ENCODE results near the gene FAM174C.

DNA sequence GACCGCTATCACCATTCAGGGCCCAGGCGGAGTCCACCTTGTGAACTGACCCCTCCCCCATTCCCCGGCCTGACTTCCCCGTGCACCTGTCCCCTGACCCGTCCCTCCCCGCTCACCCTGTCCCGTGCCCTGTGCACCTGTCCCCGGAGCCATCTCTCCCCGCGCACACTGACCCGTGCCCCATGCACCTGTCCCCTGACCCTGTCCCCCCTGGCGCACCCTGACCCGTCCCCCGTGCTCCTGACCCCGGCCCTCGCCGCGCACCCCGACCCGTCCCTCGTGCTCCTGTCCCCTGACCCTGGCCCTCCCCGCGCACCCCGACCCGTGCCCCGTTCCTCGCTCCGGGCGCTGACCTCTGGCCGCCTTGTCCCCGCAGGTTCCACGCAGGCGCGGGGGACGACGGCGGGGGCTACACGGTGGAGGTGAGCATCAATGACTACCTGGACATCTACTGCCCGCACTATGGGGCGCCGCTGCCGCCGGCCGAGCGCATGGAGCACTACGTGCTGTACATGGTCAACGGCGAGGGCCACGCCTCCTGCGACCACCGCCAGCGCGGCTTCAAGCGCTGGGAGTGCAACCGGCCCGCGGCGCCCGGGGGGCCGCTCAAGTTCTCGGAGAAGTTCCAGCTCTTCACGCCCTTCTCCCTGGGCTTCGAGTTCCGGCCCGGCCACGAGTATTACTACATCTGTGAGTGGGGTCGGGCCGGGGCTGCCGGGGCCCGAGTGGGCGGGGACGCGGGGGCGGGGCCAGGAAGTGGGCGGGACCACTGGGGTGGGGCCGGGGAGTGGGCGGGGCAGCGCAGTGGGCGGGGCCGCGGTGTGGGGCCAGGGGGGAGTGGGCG is 20.1 kb downstream of the FAM174C start:
- TF ChIP-seq, protein P1, sequence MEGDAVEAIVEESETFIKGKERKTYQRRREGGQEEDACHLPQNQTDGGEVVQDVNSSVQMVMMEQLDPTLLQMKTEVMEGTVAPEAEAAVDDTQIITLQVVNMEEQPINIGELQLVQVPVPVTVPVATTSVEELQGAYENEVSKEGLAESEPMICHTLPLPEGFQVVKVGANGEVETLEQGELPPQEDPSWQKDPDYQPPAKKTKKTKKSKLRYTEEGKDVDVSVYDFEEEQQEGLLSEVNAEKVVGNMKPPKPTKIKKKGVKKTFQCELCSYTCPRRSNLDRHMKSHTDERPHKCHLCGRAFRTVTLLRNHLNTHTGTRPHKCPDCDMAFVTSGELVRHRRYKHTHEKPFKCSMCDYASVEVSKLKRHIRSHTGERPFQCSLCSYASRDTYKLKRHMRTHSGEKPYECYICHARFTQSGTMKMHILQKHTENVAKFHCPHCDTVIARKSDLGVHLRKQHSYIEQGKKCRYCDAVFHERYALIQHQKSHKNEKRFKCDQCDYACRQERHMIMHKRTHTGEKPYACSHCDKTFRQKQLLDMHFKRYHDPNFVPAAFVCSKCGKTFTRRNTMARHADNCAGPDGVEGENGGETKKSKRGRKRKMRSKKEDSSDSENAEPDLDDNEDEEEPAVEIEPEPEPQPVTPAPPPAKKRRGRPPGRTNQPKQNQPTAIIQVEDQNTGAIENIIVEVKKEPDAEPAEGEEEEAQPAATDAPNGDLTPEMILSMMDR (IDR thresholded peaks at IDR 0.05; ENCODE audit: insufficient read depth, low read length, poor library complexity, severe bottlenecking) = no peak
- TF ChIP-seq EZH2phosphoT487 (conservative IDR thresholded peaks at IDR 0.05; ENCODE audit: low read length) = no peak
